Thyroid gland (tissue), 4 donors: ENCODE results near the gene RNF44. TPM values are rescaled to one million over a fixed set of nuclear protein-coding genes. Genes with fewer than 3 reads are reported as not detected.

Experiments used
- DNase-seq, 2 donors: peaks; one replicate each; pipeline ENCODE4 v3.0.0-alpha.2; 2019
- H3K27ac ChIP-seq, 3 donors: fragments of 200-600 bp; sonication (generic); 1 replicate in 2 of 3; 2 replicates in 1 of 3; pipeline ENCODE4 v1.5.1; 2016 to 2019; ENCODE audit warnings: mild to moderate bottlenecking in 1 of 3, moderate library complexity in 1 of 3
- H3K27me3 ChIP-seq: fragments of 200-600 bp; sonication (generic); one replicate; pipeline ENCODE4 v1.5.1; 2019
- H3K36me3 ChIP-seq, 2 donors: fragments of 200-600 bp; sonication (generic); one replicate each; pipeline ENCODE4 v1.5.1; 2016 to 2019
- H3K4me1 ChIP-seq, 2 donors: fragments of 200-600 bp; sonication (generic); one replicate each; pipeline ENCODE4 v1.5.1; 2017 to 2019
- H3K4me3 ChIP-seq, 3 donors: fragments of 200-600 bp; sonication (generic); replicated peaks in 1 of 3; 1 replicate in 2 of 3; 2 replicates in 1 of 3; pipeline ENCODE4 v1.5.1; 2016; ENCODE audit warnings: mild to moderate bottlenecking in 1 of 3
- H3K9me3 ChIP-seq: fragments of 200-600 bp; sonication (generic); one replicate; pipeline ENCODE4 v1.5.1; 2017
- CTCF ChIP-seq, 6 experiments: fragments of 200-600 bp in 3 of 6; fragments of 450-650 bp in 3 of 6; sonication (generic) in 3 of 6; IDR thresholded peaks; one replicate each; pipeline ENCODE4 v1.5.1; 2016 to 2019; ENCODE audit warnings: antibody characterized with exemption in 6 of 6, mild to moderate bottlenecking in 2 of 6, inconsistent platforms in 1 of 6, moderate library complexity in 1 of 6
- POLR2A ChIP-seq, 2 donors: fragments of 450-650 bp; IDR thresholded peaks; one replicate each; pipeline ENCODE4 v1.6.1; 2017; ENCODE audit warnings: antibody characterized with exemption in 2 of 2, mild to moderate bottlenecking in 2 of 2, moderate library complexity in 1 of 2
- WGBS, 2 donors: methylation state at CpG; one replicate each; pipeline ENCODE4 v1.1.5; 2017; 5-methylcytosine and 5-hydroxymethylcytosine counted together
- intact Hi-C: fragments of 100-400 bp; cut with DNase I; formaldehyde crosslinking; loops from one replicate; pipeline ENCODE4 v1.15.1; 2023
- total RNA-seq, 4 donors: library from RNA; depleted of rRNA; stranded (reverse); fragments of >200 nt; gene quantifications; one replicate each; pipeline ENCODE4 v1.2.3, GENCODE V29; 2016

RNF44 gene
- total RNA-seq, 4 donors from 2014 or later: 12.1 to 27.3 (median 22.4) TPM

DNA sequence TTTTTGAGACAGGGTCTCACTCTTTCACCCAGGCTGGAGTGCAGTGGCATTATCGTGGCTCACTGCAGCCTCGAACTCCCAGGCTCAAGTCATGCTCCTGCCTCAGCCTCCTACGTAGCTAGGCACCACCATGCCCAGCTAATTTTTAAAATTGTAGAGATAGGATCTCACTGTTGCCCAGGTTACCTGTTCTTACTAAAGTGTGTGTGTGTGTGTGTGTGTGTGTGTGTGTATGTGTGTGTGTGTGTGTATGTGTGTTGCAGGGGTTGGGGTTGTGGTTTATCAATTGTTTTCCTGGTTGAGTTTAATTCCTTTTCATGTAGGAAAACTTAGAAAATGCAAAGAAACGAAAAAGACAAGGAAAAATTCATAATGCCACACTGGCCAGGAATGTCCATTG, 21.8 kb downstream of the RNF44 start:
- Histone ChIP-seq H3K27ac (no peak overlapping the region), H3K9me3 (no peaks in the 10 kb centered on the region), H3K4me3 (no peak overlapping the region), H3K36me3 (no peaks in the 10 kb centered on the region), H3K27me3 (no peaks in the 10 kb centered on the region), H3K4me1 (no peaks in the 10 kb centered on the region)
- intact Hi-C loops: no loop called here
- no peak for DNase-seq
- no peak for TF ChIP-seq POLR2A (IDR thresholded peaks at IDR 0.05)
- 81 to 91% methylated on average over 4 of the region's 4 CpGs for WGBS, 2 donors

- intact Hi-C loops: no loop called here
- WGBS, 2 donors: 69 to 78% methylated on average over 11 of the region's 11 CpGs
- Histone ChIP-seq H3K27me3 (no peaks in the 10 kb centered on the region), H3K4me3 (no peak overlapping the region), H3K4me1 (no peaks in the 10 kb centered on the region), H3K27ac (no peak overlapping the region), H3K9me3 (no peaks in the 10 kb centered on the region), H3K36me3 (no peaks in the 10 kb centered on the region)
- DNase-seq: no peak
- no peak for TF ChIP-seq CTCF (IDR thresholded peaks at IDR 0.05)
- no peak for TF ChIP-seq POLR2A (IDR thresholded peaks at IDR 0.05)
Measured at GRCh38 chr5:176514244-176514950, 22.8 kb downstream of the RNF44 start.

DNA sequence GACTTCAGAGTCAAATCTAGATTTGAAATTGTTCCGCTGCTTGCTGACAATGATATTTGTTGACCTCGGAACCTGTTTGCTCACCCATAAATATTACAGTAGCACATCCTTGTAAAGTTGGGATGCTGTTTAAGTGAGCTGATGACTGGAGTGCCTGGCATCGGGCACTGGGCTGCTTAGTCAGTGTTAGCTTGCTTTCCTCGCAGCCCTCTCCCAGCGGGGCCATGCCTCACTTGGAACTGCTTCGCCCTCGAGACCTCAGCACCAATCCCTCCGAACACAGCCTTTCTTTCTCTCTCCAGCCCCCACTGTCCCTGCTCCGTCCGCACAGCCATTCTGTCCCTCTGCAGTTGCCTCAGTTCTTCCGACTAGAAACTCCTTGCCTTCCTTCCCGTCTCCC, 23.4 kb downstream of the RNF44 start:
- H3K36me3 ChIP-seq: no peaks in the 10 kb centered on the region
- TF ChIP-seq CTCF (IDR thresholded peaks at IDR 0.05): no peak
- TF ChIP-seq POLR2A (IDR thresholded peaks at IDR 0.05): no peak
- no peaks in the 10 kb centered on the region for H3K4me1 ChIP-seq
- no peaks in the 10 kb centered on the region for H3K9me3 ChIP-seq
- no peak overlapping the region for H3K27ac ChIP-seq
- no peaks in the 10 kb centered on the region for H3K27me3 ChIP-seq
- H3K4me3 ChIP-seq: no peak overlapping the region
- intact Hi-C loops: no loop called here
- WGBS, 2 donors: 84% methylated on average over 12 of the region's 12 CpGs
- DNase-seq: no peak

DNA sequence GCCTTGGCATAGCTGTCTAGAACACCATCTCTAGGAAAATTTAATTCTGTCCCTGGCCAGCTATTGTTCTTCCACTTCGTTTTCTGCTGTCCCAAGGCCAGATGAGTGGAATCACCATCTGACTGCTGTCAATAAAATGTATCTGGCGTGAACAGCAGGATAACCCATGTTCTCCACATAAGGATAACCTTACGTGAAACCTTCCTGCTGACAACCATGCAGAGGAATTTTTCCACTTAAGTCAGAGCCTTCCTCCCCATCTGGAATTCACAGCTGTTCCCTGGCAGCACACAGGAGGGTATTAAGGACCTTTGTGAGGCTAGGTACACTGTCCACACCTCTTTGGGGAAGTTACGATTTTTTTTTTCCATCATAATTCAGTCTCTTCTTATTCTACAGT, 28.6 kb downstream of the RNF44 start:
- intact Hi-C loops: no loop called here
- no peak for DNase-seq
- WGBS, 2 donors: 89 to 92% methylated on average over 4 of the region's 4 CpGs
- no peaks in the 10 kb centered on the region for H3K27me3 ChIP-seq
- TF ChIP-seq POLR2A (IDR thresholded peaks at IDR 0.05) (no peak), CTCF (IDR thresholded peaks at IDR 0.05) (no peak)
- H3K36me3 ChIP-seq: peaks cover 25 to 33% of the 10 kb centered on the region in 2 donors
- no peak overlapping the region for H3K27ac ChIP-seq
- H3K4me3 ChIP-seq: no peak overlapping the region
- H3K9me3 ChIP-seq: no peaks in the 10 kb centered on the region
- H3K4me1 ChIP-seq: no peaks in the 10 kb centered on the region

GRCh38 chr5:176507911-176508310, 29.3 kb downstream of the RNF44 start:
- H3K27me3 ChIP-seq: no peaks in the 10 kb centered on the region
- no peak overlapping the region for H3K27ac ChIP-seq
- H3K36me3 ChIP-seq: peaks cover 28 to 33% of the 10 kb centered on the region in 2 donors
- no peaks in the 10 kb centered on the region for H3K4me1 ChIP-seq
- no peak for TF ChIP-seq CTCF (IDR thresholded peaks at IDR 0.05)
- TF ChIP-seq POLR2A (IDR thresholded peaks at IDR 0.05): no peak
- no peaks in the 10 kb centered on the region for H3K9me3 ChIP-seq
- 95 to 96% methylated on average over 2 of the region's 2 CpGs for WGBS, 2 donors
- DNase-seq: no peak
- no peak overlapping the region for H3K4me3 ChIP-seq
- intact Hi-C loops: no loop called here
